ENCODE data around the gene CETN1. TPM values are rescaled to one million over a fixed set of nuclear protein-coding genes. Genes with fewer than 3 reads are reported as not detected.

The CETN1 gene
- total RNA-seq, 2 donors from 2014 or later: 8.7 TPM; not detected in 1

- 79% methylated on average over 9 of the region's 9 CpGs for WGBS
- Histone ChIP-seq H3K27ac (no peak overlapping the region), H3K4me1 (replicated peaks) (peaks cover 5% of the 10 kb centered on the region), H3K4me3 (no peak overlapping the region), H3K36me3 (no peaks in the 10 kb centered on the region), H3K27me3 (replicated peaks; ENCODE audit: insufficient read depth) (no peaks in the 10 kb centered on the region), H3K9me3 (no peaks in the 10 kb centered on the region)
- intact Hi-C loops (cut with DNase I): no loop called here
- DNase-seq (ENCODE audit: low spot score): no peak
- TF ChIP-seq POLR2A (IDR thresholded peaks at IDR 0.05) (no peak), POLR2AphosphoS5 (IDR thresholded peaks at IDR 0.05) (no peak)
- TF ChIP-seq, protein P1, sequence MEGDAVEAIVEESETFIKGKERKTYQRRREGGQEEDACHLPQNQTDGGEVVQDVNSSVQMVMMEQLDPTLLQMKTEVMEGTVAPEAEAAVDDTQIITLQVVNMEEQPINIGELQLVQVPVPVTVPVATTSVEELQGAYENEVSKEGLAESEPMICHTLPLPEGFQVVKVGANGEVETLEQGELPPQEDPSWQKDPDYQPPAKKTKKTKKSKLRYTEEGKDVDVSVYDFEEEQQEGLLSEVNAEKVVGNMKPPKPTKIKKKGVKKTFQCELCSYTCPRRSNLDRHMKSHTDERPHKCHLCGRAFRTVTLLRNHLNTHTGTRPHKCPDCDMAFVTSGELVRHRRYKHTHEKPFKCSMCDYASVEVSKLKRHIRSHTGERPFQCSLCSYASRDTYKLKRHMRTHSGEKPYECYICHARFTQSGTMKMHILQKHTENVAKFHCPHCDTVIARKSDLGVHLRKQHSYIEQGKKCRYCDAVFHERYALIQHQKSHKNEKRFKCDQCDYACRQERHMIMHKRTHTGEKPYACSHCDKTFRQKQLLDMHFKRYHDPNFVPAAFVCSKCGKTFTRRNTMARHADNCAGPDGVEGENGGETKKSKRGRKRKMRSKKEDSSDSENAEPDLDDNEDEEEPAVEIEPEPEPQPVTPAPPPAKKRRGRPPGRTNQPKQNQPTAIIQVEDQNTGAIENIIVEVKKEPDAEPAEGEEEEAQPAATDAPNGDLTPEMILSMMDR (IDR thresholded peaks at IDR 0.05): no peak
Observed at GRCh38 chr18:572091-572830, 7.9 kb upstream of the CETN1 start.

DNA sequence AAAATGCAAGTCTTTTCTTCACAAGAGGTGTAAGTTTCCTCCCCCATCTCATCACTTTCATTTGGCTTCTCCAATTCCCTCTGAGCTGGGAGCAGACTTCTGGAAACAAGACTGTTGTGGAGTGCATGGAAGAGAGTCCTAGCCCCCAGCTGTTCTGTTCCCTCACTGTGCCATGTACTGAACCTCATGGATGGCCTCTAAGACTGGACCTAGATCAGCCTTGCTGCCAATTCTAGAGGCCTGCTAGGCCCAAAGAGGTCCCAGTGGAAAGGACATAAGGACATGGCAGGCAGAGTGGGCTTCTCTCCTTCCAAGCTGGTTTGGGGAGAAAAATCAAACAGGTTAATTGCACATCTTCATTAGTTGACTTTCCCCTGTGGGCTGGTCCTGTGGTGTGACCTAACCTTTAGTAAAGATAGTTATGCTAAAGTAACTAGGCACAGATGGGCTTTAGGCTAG lies 7.3 kb upstream of the CETN1 start:
- intact Hi-C loops (cut with DNase I): no loop called here
- Histone ChIP-seq H3K27me3 (replicated peaks; ENCODE audit: insufficient read depth) (no peaks in the 10 kb centered on the region), H3K36me3 (no peaks in the 10 kb centered on the region), H3K9me3 (no peaks in the 10 kb centered on the region), H3K4me3 (no peak overlapping the region), H3K4me1 (replicated peaks) (peaks cover 5% of the 10 kb centered on the region), H3K27ac (no peak overlapping the region)
- TF ChIP-seq POLR2A (IDR thresholded peaks at IDR 0.05) (no peak), POLR2AphosphoS5 (IDR thresholded peaks at IDR 0.05) (no peak)
- TF ChIP-seq, protein P1 (IDR thresholded peaks at IDR 0.05): no peak
- DNase-seq (ENCODE audit: low spot score): no peak

DNA sequence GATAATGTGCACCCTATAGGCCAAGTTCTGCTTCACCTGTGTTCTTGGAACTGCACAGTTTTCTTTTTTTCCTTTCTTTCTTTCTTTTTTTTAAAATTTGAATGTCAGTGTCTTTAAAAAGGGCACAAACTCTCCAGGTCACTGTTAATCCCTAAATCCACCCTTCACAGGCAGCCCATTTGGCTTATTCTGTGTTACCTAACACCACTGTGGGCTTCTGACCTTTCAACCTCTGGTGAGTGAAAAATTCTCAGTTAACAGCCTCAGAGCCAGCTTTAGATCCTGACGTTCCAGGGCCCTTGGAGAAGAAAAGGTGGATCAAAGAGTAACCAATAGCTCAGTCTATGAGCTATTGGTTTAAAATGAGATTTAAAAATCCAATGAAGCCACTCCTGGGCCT lies 6.8 kb upstream of the CETN1 start:
- WGBS: 68% methylated on average over 1 of the region's 1 CpG
- intact Hi-C loops (cut with DNase I): no loop called here
- H3K4me3 ChIP-seq: no peak overlapping the region

DNA sequence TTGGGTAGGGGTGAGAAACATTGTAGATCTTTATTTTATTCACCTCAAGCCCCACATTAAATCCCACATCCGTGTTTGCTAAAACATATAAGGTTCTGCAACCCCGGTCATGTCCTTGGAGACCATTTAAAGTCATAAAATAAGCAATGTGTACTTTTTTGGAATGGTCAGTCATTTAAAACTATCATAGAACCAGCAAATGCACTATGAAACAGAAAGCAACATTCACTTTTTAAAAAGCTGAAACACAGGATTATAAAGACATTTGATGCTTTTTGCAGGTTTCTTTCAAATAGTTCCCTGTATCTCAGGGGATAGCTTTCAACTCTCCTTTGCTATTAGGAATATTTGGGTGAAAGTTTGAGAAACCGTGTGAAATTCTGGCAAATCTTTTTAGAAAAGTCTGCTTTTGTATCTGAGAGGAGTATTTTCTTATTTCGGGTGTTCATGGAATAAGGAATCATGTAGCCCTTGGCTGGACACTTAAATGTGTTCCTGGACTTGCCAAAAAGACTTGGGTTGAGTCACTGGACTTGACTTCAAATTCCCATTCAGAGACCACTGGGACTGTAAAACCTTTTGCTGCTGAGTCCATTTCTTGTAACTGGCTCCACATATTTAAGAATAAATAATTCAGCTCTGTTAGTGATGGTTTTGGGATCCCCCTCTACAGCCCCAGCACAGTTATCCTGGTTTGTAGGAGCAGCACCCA lies 5.9 kb upstream of the CETN1 start:
- intact Hi-C loops (cut with DNase I): no loop called here
- Histone ChIP-seq H3K27me3 (replicated peaks; ENCODE audit: insufficient read depth) (no peaks in the 10 kb centered on the region), H3K36me3 (no peaks in the 10 kb centered on the region), H3K4me1 (replicated peaks) (no peaks in the 10 kb centered on the region), H3K4me3 (no peak overlapping the region), H3K27ac (no peak overlapping the region), H3K9me3 (no peaks in the 10 kb centered on the region)
- WGBS: 48% methylated on average over 4 of the region's 4 CpGs
- DNase-seq (ENCODE audit: low spot score): no peak
- TF ChIP-seq, protein P1 (IDR thresholded peaks at IDR 0.05): no peak
- TF ChIP-seq POLR2AphosphoS5 (IDR thresholded peaks at IDR 0.05) (no peak), POLR2A (IDR thresholded peaks at IDR 0.05) (no peak)

More for the DNA sequence above, 6.8 kb upstream of the CETN1 start:
- H3K27ac ChIP-seq: no peak overlapping the region
- no peaks in the 10 kb centered on the region for H3K9me3 ChIP-seq
- H3K27me3 ChIP-seq (replicated peaks; ENCODE audit: insufficient read depth): no peaks in the 10 kb centered on the region
- peaks cover 3% of the 10 kb centered on the region for H3K4me1 ChIP-seq (replicated peaks)
- TF ChIP-seq, protein P1 (IDR thresholded peaks at IDR 0.05): no peak
- TF ChIP-seq POLR2A (IDR thresholded peaks at IDR 0.05) (no peak), POLR2AphosphoS5 (IDR thresholded peaks at IDR 0.05) (no peak)
- DNase-seq (ENCODE audit: low spot score): no peak
- H3K36me3 ChIP-seq: no peaks in the 10 kb centered on the region
